ENCODE measurements around the gene SPEM1.

Gene SPEM1

DNA sequence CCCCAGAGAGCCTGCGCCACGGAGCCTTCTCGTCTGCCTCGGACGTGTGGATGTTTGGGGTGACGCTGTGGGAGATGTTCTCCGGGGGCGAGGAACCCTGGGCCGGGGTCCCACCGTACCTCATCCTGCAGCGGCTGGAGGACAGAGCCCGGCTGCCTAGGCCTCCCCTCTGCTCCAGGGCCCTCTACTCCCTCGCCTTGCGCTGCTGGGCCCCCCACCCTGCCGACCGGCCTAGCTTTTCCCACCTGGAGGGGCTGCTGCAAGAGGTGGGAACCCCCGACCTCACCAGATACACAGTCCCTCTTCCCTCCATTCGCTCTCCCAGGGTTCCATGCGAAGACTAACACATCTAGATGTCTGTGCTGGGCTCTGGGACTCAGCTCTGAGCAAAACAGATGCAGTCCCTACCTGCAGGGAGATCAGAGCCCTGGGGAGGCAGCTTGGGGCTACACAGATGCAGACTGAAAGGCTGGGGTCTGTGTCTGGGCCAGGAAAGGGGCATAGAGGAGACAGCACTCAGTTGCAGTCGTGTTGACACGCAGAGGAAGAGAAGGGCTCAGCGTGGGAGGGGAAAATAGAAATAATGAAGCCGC is 35.5 kb upstream of the SPEM1 start:
- H4K20me1 ChIP-seq = peaks cover 25% of the 10 kb centered on the region; the same call in 1 of the 2 replicates
- peaks cover 11% of the 10 kb centered on the region for H3K9me3 ChIP-seq
- H3K9ac ChIP-seq = peak overlapping the region; percentile 44; the same call in 1 of the 2 replicates
- H3K4me1 ChIP-seq = peaks cover 23% of the 10 kb centered on the region
- peaks cover 20% of the 10 kb centered on the region for H3K36me3 ChIP-seq
- H3K4me2 ChIP-seq = peak overlapping the region; percentile 91
- peak overlapping the region; percentile 65 for H3K4me3 ChIP-seq
- no peak for TF ChIP-seq Cebpa-rat (IDR thresholded peaks at IDR 0.05)
- H3K27me3 ChIP-seq = peaks cover 53% of the 10 kb centered on the region
- H3K27ac ChIP-seq = no peak overlapping the region; the same call in 1 of the 2 replicates

DNA sequence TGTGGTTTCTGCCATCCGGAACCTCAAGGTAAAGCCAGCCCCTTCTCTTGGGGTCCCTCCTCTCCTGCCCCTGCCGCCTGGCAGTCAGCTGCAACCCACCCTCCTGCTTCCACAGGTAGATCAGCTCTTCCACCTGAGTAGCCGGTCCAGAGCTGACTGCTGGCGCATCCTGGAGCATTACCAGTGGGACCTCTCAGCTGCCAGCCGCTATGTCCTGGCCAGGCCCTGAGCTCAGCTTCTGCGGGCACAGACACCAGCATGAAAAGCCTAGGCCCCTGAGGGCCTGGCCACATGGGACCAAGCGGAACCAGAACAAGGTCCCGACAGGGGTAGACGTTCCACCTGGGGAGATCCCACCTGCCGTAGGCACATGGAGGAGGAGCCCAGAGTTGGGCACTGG is 31.3 kb upstream of the SPEM1 start:
- Histone ChIP-seq H3K9me3 (no peaks in the 10 kb centered on the region), H3K4me2 (no peak overlapping the region), H3K27ac (no peak overlapping the region), H3K4me1 (peaks cover 38% of the 10 kb centered on the region), H4K20me1 (peaks cover 17% of the 10 kb centered on the region; the same call in 1 of the 2 replicates), H3K36me3 (peaks cover 52% of the 10 kb centered on the region), H3K27me3 (peaks cover 10% of the 10 kb centered on the region), H3K4me3 (no peak overlapping the region), H3K9ac (no peak overlapping the region)
- TF ChIP-seq Cebpa-rat (IDR thresholded peaks at IDR 0.05) = no peak

DNA sequence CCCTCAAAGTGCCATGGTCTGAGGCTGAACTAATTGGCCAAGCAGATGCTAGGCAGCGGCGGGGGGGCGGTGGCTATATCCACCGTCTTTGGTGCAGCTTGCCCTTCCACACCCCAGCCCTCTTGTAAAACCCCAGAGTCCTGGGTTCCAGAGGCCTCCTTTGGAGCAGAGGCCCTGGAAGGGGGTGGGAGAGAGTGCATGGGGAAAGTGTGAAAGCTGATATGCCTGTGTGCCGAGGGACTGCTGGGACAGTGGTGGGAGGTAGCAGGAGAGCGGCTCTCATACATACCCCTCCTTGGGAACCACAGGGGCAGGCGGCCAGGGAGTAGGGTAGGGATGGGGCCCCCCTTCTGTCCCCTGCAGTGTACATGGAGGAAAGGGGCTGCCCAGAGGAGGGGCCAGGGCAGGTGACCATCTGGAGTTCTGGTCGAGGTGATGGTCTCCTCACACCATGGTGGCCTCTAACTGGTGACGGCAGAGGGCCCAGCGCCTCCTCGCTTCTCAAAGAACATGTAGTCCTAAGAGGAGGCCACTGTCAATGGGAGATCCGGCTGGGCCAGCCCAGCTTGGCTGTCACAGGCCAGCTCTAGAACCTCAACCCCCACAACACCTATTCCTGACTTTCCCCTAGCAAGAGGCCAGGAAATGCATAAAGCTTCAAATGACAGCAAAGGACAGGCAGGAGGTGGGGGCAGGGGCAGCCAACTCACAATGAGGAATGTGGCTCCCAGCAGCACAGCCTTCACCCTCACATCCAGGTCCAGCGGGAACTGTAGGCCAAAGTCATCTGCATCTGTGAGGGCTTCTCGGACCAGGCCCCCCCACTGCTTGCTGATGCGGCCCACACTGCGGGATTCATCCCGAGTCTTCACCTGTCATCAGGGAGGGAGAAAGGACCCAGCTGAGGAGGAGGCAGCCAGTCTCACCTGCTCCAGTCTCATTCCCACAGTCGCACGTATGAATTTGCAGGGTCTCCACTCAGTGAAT is 29.9 kb upstream of the SPEM1 start:
- Histone ChIP-seq H3K36me3 (peaks cover 52% of the 10 kb centered on the region), H3K4me1 (peaks cover 34% of the 10 kb centered on the region), H4K20me1 (peaks cover 17% of the 10 kb centered on the region; the same call in 1 of the 2 replicates), H3K27me3 (no peaks in the 10 kb centered on the region), H3K4me2 (no peak overlapping the region), H3K27ac (no peak overlapping the region), H3K9me3 (no peaks in the 10 kb centered on the region), H3K9ac (no peak overlapping the region), H3K4me3 (no peak overlapping the region)
- TF ChIP-seq Cebpa-rat (IDR thresholded peaks at IDR 0.05) = no peak

DNA sequence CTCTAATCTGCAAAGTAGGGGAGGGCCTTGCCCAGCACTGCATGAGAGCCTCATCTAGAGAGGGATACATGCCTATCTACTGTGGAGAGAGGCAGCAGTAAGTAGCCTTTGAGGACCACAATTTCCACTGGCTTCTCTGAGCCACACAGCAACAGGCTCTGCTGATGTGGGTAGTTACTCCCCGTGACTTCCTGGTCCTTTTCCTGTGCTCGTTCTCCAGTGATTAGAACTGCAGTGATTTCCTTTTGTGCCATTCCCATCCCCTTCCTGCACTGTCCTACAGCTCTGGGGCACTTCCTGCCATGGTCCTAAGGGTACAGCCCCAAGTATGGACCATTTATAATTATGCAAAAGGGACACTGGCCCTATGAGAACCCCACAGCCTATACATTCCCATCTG is 28.8 kb upstream of the SPEM1 start:
- Histone ChIP-seq H3K27ac (no peak overlapping the region), H3K9me3 (no peaks in the 10 kb centered on the region), H3K4me3 (no peak overlapping the region), H3K36me3 (peaks cover 52% of the 10 kb centered on the region), H3K27me3 (no peaks in the 10 kb centered on the region), H3K9ac (no peak overlapping the region), H3K4me1 (peaks cover 37% of the 10 kb centered on the region), H3K4me2 (peak overlapping the region; percentile 40), H4K20me1 (peaks cover 12% of the 10 kb centered on the region; the same call in 1 of the 2 replicates)
- no peak for TF ChIP-seq Cebpa-rat (IDR thresholded peaks at IDR 0.05)

DNA sequence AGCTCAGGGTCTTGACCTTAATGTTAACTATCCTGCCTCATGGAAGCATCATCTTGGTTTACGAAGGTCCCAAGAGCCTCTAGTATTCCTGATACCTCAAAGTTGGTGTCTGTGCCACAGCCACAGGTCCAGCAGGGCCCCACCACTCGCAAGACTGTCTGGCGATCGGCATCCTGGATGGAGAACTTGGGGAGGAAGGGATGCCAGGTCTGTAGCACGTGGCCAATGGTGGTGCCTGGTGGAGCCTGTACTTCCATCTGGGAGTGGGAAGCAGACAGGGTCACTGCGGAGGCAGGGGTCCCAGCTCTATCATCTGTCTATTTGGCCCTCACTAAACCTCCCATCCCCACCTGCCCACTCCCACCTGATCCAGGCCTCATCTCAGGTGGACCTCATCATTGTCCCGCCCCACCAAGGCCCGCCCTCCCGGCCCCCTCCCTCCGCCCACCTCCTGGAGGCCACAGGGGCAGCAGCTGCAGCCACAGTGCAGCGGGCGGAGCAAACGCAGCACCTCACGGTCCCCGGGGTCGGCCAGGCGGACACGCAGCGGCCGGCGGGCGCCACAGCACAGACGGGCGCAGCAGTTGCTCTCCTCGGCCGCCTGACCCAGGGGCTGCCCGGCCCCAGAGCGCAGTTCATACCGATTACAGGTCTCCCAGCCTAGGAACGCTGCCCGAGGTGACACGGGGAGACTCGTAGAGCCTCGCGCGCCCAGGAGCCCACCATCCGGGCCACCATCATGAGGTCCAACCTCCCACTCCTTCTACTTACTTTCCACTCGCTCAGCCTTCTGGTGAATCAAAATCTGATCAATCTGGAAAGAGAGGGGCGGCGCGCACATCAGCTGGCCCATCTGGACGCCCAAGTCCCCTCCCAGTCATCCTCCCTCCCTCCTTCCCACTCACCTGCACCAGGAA is 27.2 kb upstream of the SPEM1 start:
- no peak for TF ChIP-seq Cebpa-rat (IDR thresholded peaks at IDR 0.05)
- peak overlapping the region; percentile 90 for H3K4me3 ChIP-seq
- 0 out of 2 replicates have a peak, but pooled peaks cover 7% of the 10 kb centered on the region for H4K20me1 ChIP-seq
- H3K9ac ChIP-seq = peak overlapping the region; percentile 87
- peaks cover 37% of the 10 kb centered on the region for H3K4me1 ChIP-seq
- no peaks in the 10 kb centered on the region for H3K9me3 ChIP-seq
- peak overlapping the region; percentile 97 for H3K4me2 ChIP-seq
- no peaks in the 10 kb centered on the region for H3K27me3 ChIP-seq
- H3K27ac ChIP-seq = peak overlapping the region; percentile 88
- H3K36me3 ChIP-seq = peaks cover 48% of the 10 kb centered on the region

DNA sequence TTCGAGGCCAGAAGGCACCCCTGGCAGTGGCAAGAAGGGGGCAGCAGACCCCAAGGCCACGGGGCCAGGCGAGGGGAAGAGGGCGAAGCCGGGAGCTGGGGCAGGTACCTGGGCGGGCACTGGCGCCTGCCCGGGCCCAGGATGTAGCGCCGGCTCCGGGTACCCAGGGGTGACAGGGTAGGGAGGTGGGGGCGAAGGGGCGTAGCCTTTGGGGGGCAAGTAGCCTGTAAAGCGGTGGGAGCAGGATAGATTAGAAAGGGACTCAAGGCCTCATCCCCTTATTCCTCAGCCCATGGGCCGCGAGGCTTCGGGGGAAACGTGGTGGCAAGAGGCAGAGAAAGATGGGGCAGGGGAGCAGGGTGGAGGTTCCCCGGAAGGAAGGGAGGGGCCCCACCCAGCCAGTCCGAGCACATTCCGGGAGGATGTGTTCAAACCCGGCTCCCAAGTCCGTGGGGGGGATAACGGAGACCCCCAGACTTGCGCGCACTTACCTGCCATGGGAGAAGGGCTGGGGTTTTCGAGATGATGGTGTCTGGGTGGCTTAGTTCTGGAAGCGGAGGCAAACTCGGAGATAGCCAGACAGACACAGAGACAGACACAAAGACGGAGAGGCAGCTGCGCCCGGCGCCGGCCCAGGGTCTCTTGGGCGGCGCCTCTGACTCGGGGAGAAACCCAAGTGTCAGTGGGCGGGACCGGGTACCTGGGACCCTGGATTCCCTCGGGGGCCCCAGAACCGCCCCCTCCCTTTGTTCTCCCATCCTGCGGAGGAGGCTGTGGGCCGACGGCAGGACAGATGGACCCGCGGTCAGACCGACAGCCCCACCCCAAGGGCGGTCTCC is 26.3 kb upstream of the SPEM1 start:
- H3K36me3 ChIP-seq = peaks cover 40% of the 10 kb centered on the region
- H3K4me3 ChIP-seq = peak overlapping the region; percentile 90
- H3K4me1 ChIP-seq = peaks cover 32% of the 10 kb centered on the region
- peak overlapping the region; percentile 87 for H3K9ac ChIP-seq
- 0 out of 2 replicates have a peak, but pooled peaks cover 4% of the 10 kb centered on the region for H4K20me1 ChIP-seq
- peak overlapping the region; percentile 97 for H3K4me2 ChIP-seq
- no peaks in the 10 kb centered on the region for H3K27me3 ChIP-seq
- no peaks in the 10 kb centered on the region for H3K9me3 ChIP-seq
- H3K27ac ChIP-seq = peak overlapping the region; percentile 88
- no peak for TF ChIP-seq Cebpa-rat (IDR thresholded peaks at IDR 0.05)

DNA sequence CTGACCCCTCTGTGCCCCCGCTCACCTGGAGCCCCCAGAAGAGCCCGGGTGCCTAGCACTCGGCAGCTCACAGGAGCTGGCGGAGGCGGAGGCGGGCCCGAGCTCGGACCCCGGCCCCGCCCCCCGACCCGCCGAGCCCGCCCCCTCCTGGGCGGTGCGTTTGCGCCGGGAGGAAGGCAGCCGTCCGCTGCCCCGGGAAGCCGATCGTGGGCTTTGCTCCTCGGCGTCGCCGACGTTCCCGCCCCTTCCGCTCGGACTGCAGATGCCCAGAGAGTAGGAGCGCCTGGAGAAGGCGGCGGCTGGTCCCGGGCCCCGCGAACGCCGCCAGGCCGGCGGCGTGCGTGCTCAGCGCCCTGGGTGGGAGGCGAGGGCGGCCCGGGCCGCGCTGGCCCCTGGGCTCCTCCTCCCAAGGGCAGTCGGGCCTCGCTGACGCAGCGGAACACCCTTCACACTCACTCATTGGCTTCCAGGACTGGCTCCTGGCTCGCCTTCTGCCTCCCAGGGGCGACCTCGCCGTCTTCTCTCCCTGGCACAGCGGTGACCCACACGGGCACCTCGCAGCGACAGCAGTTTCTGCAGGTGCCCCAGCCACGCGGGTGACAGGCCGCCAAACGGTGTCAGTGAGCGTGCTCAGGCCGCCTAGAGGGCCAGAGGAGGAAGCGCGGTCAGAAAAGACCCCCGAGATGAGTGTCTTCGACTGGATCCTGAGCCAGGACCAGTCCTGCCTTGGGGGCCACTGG is 25.5 kb upstream of the SPEM1 start, which contains the start of gene PLSCR3:
PLSCR3 (minus strand) TSS at position 74 of the 740 bp plus-strand sequence. CDS start 415 bp downstream, outside the sequence.
- H3K4me2 ChIP-seq = peak within 1 kb of the TSS; percentile 97
- H3K9ac ChIP-seq = peak within 1 kb of the TSS; percentile 87
- no peaks in the 10 kb centered on the region for H4K20me1 ChIP-seq
- peak within 1 kb of the TSS; percentile 88 for H3K27ac ChIP-seq
- H3K4me3 ChIP-seq = peak within 1 kb of the TSS; percentile 90
- H3K4me1 ChIP-seq = peaks cover 26% of the 10 kb centered on the region
- TF ChIP-seq Cebpa-rat (IDR thresholded peaks at IDR 0.05) = no peak
- peaks cover 32% of the 10 kb centered on the region for H3K36me3 ChIP-seq
- H3K27me3 ChIP-seq = no peaks in the 10 kb centered on the region
- no peaks in the 10 kb centered on the region for H3K9me3 ChIP-seq

DNA sequence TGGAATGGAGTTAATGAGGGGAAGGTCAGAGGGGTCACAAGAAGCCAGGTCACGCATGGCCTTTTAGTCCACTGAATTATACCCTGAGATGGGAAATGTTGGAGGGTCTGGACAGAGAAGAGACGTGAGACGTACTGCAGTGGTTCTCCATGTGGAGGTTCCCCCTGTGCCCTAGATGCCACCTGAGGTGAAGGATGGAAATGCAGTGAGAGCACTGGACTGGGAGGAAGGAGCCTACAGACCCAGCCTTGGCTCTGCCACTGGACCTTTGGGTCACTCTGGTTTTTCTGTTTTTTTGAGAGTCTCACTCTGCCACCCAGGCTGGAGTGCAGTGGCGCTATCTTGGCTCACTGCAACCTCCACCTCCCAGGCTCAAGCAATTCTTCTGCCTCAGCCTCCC is 24.0 kb upstream of the SPEM1 start:
- Histone ChIP-seq H3K36me3 (peaks cover 16% of the 10 kb centered on the region), H3K27me3 (no peaks in the 10 kb centered on the region), H3K4me1 (peaks cover 23% of the 10 kb centered on the region), H3K4me2 (no peak overlapping the region), H3K27ac (no peak overlapping the region), H3K4me3 (no peak overlapping the region), H4K20me1 (no peaks in the 10 kb centered on the region), H3K9me3 (no peaks in the 10 kb centered on the region), H3K9ac (no peak overlapping the region)
- TF ChIP-seq Cebpa-rat (IDR thresholded peaks at IDR 0.05) = no peak
